Activated CD4-positive, alpha-beta memory T cell treated with anti-CD3 and anti-CD28 coated beads for 36 hours (primary cell): ENCODE results near the gene TPM2. TPM values are rescaled to one million over a fixed set of nuclear protein-coding genes. Genes with fewer than 3 reads are reported as not detected.

Experiments used
- CTCF ChIA-PET: fragments of 350-600 bp; sonication (Branson Sonifier 250); formaldehyde crosslinking; loops from one replicate; lab custom pipeline; 2021; ENCODE audit warnings: antibody characterized with exemption, inconsistent platforms; lab: Charles Lee
- POLR2A ChIA-PET: fragments of 350-600 bp; sonication (Branson Sonifier 250); formaldehyde crosslinking; loops from one replicate; lab custom pipeline; 2021; ENCODE audit warnings: antibody characterized with exemption; lab: Charles Lee
- DNase-seq: peaks from one replicate; pipeline ENCODE4 v3.0.0-alpha.2; 2020
- H3K27ac Mint-ChIP-seq: one replicate; pipeline ENCODE4 v1.8.0; 2021; ENCODE audit warnings: mixed read lengths
- H3K27me3 Mint-ChIP-seq: one replicate; pipeline ENCODE4 v1.8.0; 2021; ENCODE audit warnings: mixed read lengths
- H3K36me3 Mint-ChIP-seq: one replicate; pipeline ENCODE4 v1.8.0; 2021; ENCODE audit warnings: mixed read lengths
- H3K4me1 Mint-ChIP-seq: one replicate; pipeline ENCODE4 v1.8.0; 2021; ENCODE audit warnings: low read depth, mixed read lengths
- H3K4me3 Mint-ChIP-seq: one replicate; pipeline ENCODE4 v1.8.0; 2021; ENCODE audit warnings: mild to moderate bottlenecking, mixed read lengths
- H3K9me3 Mint-ChIP-seq: one replicate; pipeline ENCODE4 v1.8.0; 2021; ENCODE audit warnings: mixed read lengths
- intact Hi-C: fragments of 100-400 bp; cut with micrococcal nuclease; formaldehyde crosslinking; loops from one replicate; pipeline ENCODE4 v1.15.1; 2023
- total RNA-seq, 2 experiments: library from RNA; stranded (reverse); gene quantifications; one replicate each; pipeline ENCODE4 v1.2.3, GENCODE V29; 2021

The TPM2 gene
- total RNA-seq, 2 experiments from 2014 or later = 3.9 to 5.3 TPM

- Mint-ChIP-seq H3K9me3 (no peaks in the 10 kb centered on the region), H3K27me3 (no peaks in the 10 kb centered on the region), H3K4me1 (peaks cover 4% of the 10 kb centered on the region), H3K4me3 (no peak overlapping the region), H3K36me3 (peaks cover 71% of the 10 kb centered on the region), H3K27ac (no peak overlapping the region)
- POLR2A ChIA-PET = no interaction called here
- CTCF ChIA-PET = interaction anchor here (0.8 to 2.8 kb wide), 4 partner anchors 10 to 175 kb away, joined by 3 to 9 read pairs (median 4); no protein-coding TSS in a partner anchor
- intact Hi-C loops = no loop called here
- DNase-seq = no peak
Measured at GRCh38 chr9:35706951-35707350, 17.2 kb upstream of the TPM2 start.

GRCh38 chr9:35705836-35706430 is 16.2 kb upstream of the TPM2 start:
- Mint-ChIP-seq H3K36me3 (peaks cover 63% of the 10 kb centered on the region), H3K27ac (no peak overlapping the region), H3K9me3 (no peaks in the 10 kb centered on the region), H3K4me1 (no peaks in the 10 kb centered on the region), H3K4me3 (no peak overlapping the region), H3K27me3 (no peaks in the 10 kb centered on the region)
- CTCF ChIA-PET = interaction anchor here (0.7 to 2.8 kb wide), 5 partner anchors 9 to 32 kb away, joined by 3 to 15 read pairs (median 4); no protein-coding TSS in a partner anchor
- no peak for DNase-seq
- POLR2A ChIA-PET = interaction anchor here (0.8 kb wide), 1 partner anchor 59 kb away, joined by 3 read pairs; no protein-coding TSS in a partner anchor
- intact Hi-C loops = no loop called here

DNA sequence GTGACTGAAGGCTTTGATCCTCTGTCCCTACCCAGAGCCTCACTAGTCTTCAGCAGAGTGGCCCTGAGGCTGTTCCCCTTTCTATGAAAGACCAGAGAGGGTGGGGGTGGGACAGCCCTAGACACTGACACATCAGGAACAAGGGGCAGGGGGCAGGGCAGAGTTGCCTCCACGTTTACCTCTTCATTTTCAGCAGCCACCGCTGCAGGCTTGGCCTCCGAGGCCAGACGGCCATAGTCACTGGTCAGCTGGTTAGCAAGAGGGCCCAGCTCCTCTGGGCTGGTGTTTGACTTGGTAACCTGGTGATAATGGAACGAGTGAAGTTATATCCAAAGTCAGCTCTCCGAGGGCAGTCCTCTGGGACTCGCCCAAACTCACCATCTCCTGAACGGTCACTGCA is 15.6 kb upstream of the TPM2 start:
- Mint-ChIP-seq H3K27ac (no peak overlapping the region), H3K27me3 (no peaks in the 10 kb centered on the region), H3K9me3 (no peaks in the 10 kb centered on the region), H3K4me1 (no peaks in the 10 kb centered on the region), H3K4me3 (no peak overlapping the region), H3K36me3 (peaks cover 58% of the 10 kb centered on the region)
- POLR2A ChIA-PET = interaction anchor here (0.8 kb wide), 1 partner anchor 58 kb away, joined by 3 read pairs; no protein-coding TSS in a partner anchor
- intact Hi-C loops = no loop called here
- CTCF ChIA-PET = interaction anchor here (1.1 to 2.2 kb wide), 2 partner anchors 10 to 32 kb away, joined by 3 to 15 read pairs; no protein-coding TSS in a partner anchor
- DNase-seq = no peak

DNA sequence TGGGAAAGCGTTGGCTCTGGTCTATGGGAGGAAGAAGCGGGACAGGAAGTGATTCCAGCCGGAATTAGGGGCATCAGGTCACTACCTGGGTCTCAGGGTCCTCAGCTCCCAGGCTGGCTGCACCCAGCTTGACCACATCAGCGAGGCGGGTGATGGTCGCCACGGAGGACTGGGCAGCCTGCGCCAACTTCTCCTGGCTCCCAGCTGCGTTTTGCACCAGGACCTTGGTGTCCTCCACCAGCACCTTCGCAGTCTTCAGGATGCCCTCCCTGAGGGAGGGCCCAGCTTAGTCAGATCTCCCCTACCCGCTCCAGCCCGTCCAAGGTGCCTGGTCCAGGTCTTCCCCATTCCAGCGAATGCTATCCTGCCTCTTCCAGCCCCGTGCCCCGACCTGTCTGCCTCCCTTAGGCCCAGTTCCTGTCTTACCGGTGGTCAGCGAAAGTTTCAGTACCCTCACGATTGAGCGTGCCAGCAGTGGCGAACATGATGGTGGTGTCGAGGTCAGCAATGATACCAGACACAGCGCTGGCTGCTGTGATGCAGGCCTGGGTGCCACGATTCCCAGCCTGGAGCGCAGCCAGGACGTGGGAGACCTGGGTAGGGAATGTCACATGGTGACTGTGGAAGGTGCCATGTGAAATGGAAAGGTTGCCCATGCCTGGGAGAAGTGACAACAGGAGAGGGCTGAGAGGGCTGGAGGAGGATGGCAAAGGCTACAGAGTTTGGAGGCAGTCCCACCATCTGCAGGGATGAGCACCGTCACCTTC is 14.4 kb upstream of the TPM2 start:
- no peak overlapping the region for H3K27ac Mint-ChIP-seq
- no peaks in the 10 kb centered on the region for H3K27me3 Mint-ChIP-seq
- H3K36me3 Mint-ChIP-seq = peaks cover 53% of the 10 kb centered on the region
- ChIA-PET CTCF (interaction anchor here (0.7 to 2.2 kb wide), 3 partner anchors 8 to 46 kb away, joined by 4 to 15 read pairs (median 5); partner anchors contain the start of genes CCDC107 and RMRP), POLR2A (no interaction called here)
- intact Hi-C loops = no loop called here
- H3K4me3 Mint-ChIP-seq = no peak overlapping the region
- no peak for DNase-seq
- H3K9me3 Mint-ChIP-seq = no peaks in the 10 kb centered on the region
- no peaks in the 10 kb centered on the region for H3K4me1 Mint-ChIP-seq

DNA sequence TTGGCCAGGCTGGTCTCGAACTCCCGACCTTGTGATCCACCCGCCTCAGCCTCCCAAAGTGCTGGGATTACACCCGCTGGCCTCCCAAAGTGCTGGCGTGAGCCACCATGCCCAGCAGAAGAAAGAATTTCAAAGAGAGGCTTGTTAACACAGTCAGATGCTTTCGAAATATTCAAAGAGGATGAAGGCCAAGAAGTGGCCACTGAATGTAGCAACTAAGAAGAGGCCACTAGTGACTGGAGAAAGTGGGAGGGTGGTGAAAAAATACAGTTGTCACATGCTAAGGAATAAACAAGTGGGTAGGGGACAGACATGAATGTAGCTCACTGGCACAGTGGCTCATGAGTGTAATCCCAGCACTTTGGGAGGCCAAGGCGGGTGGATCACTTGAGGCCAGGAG is 13.0 kb upstream of the TPM2 start:
- intact Hi-C loops = no loop called here
- Mint-ChIP-seq H3K27ac (no peak overlapping the region), H3K4me1 (no peaks in the 10 kb centered on the region), H3K9me3 (no peaks in the 10 kb centered on the region), H3K27me3 (no peaks in the 10 kb centered on the region), H3K4me3 (no peak overlapping the region), H3K36me3 (peaks cover 52% of the 10 kb centered on the region)
- DNase-seq = no peak
- ChIA-PET POLR2A (no interaction called here), CTCF (interaction anchor here (1.2 kb wide), 1 partner anchor 20 kb away, joined by 3 read pairs; no protein-coding TSS in a partner anchor)

- no peak for DNase-seq
- Mint-ChIP-seq H3K27me3 (no peaks in the 10 kb centered on the region), H3K27ac (no peak overlapping the region), H3K4me3 (no peak overlapping the region), H3K4me1 (peaks cover 2% of the 10 kb centered on the region), H3K36me3 (peaks cover 46% of the 10 kb centered on the region), H3K9me3 (no peaks in the 10 kb centered on the region)
- ChIA-PET POLR2A (no interaction called here), CTCF (no interaction called here)
- intact Hi-C loops = no loop called here
Measured at GRCh38 chr9:35700942-35701341, 11.2 kb upstream of the TPM2 start.

DNA sequence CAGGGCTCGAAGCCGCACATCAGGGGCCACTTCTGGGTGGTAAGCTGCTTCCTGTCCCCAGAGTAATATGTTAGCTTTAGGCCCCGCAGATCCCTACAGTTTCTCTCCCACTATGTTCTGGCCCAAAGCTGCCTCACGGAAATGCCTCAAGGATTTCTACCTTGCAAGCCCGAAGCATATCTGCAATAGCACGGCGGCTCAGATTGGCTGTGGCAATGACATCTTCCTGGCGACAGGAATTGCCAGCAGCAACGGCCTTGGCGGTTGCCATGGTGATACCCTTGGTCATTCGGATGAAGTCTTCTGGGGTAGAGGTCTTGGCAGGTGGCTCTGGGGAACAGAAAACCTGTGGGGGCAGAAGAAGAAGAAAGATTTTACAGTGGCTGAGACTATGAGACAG is 10.3 kb upstream of the TPM2 start:
- Mint-ChIP-seq H3K27ac (no peak overlapping the region), H3K4me1 (peaks cover 2% of the 10 kb centered on the region), H3K4me3 (no peak overlapping the region), H3K27me3 (no peaks in the 10 kb centered on the region), H3K36me3 (peaks cover 46% of the 10 kb centered on the region), H3K9me3 (no peaks in the 10 kb centered on the region)
- DNase-seq = no peak
- ChIA-PET CTCF (no interaction called here), POLR2A (no interaction called here)
- intact Hi-C loops = no loop called here

- Mint-ChIP-seq H3K4me1 (peaks cover 2% of the 10 kb centered on the region), H3K27me3 (no peaks in the 10 kb centered on the region), H3K4me3 (no peak overlapping the region), H3K9me3 (no peaks in the 10 kb centered on the region), H3K27ac (no peak overlapping the region), H3K36me3 (peaks cover 28% of the 10 kb centered on the region)
- DNase-seq = no peak
- ChIA-PET CTCF (interaction anchor here (3.0 to 6.9 kb wide), 5 partner anchors 10 to 86 kb away, joined by 28 to 82 read pairs (median 30); partner anchors contain the start of genes CREB3 and TLN1), POLR2A (no interaction called here)
- intact Hi-C loops = loop anchor here (5.0 kb wide), 1 partner anchor 41 kb away; the partner anchor contains the start of genes CCDC107 and RMRP
Measured at GRCh38 chr9:35698231-35698630, 8.5 kb upstream of the TPM2 start.

GRCh38 chr9:35697486-35697885 is 7.8 kb upstream of the TPM2 start:
- H3K9me3 Mint-ChIP-seq = no peaks in the 10 kb centered on the region
- H3K36me3 Mint-ChIP-seq = peaks cover 22% of the 10 kb centered on the region
- intact Hi-C loops = loop anchor here (5.0 kb wide), 1 partner anchor 40 kb away; the partner anchor contains the start of genes CCDC107 and RMRP
- POLR2A ChIA-PET = no interaction called here
- CTCF ChIA-PET = interaction anchor here (1.2 to 6.9 kb wide), 17 partner anchors 9 to 116 kb away, joined by 3 to 82 read pairs (median 26); partner anchors contain the start of genes ARHGEF39, CCDC107, CREB3 and RMRP
- no peak overlapping the region for H3K4me3 Mint-ChIP-seq
- DNase-seq = no peak
- no peak overlapping the region for H3K27ac Mint-ChIP-seq
- no peaks in the 10 kb centered on the region for H3K27me3 Mint-ChIP-seq
- peaks cover 2% of the 10 kb centered on the region for H3K4me1 Mint-ChIP-seq

- DNase-seq = peak; percentile 71
- H3K4me1 Mint-ChIP-seq = peaks cover 2% of the 10 kb centered on the region
- no peaks in the 10 kb centered on the region for H3K9me3 Mint-ChIP-seq
- no peak overlapping the region for H3K27ac Mint-ChIP-seq
- ChIA-PET POLR2A (interaction anchor here (1.0 to 1.5 kb wide), 5 partner anchors 20 to 60 kb away, joined by 3 to 6 read pairs (median 4); partner anchors contain the start of genes CCDC107 and TLN1), CTCF (interaction anchor here (0.6 to 6.9 kb wide), 40 partner anchors 8 to 1303 kb away, joined by 3 to 82 read pairs (median 7); partner anchors contain the start of genes ARHGEF39, CA9, CCDC107 and CD72)
- intact Hi-C loops = loop anchor here (5.0 kb wide), 1 partner anchor 39 kb away; the partner anchor contains the start of genes CCDC107 and RMRP
- H3K27me3 Mint-ChIP-seq = no peaks in the 10 kb centered on the region
- peaks cover 22% of the 10 kb centered on the region for H3K36me3 Mint-ChIP-seq
- H3K4me3 Mint-ChIP-seq = no peak overlapping the region
Measured at GRCh38 chr9:35696520-35697215, 6.9 kb upstream of the TPM2 start.

DNA sequence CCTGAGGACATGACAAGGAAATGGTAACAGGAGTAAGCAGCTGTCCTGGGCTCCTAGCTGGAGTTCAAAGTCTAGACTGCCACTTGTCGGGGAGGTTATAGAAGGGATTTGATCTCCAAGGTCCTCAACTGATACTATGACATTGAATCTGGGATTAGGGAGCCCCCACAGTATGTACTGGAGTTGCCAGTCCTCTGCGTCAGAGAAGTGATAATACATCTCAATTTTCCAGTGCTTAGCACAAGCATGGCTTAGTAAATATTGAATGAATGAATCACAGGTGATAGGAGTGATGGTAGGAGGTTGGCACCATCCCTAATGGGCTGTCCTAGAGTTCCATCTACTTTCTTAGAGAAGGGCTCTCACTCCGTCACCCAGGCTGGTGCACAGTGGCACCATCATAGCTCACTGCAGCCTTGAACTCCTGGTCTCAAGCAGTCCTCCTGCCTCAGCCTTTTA is 6.2 kb upstream of the TPM2 start:
- H3K9me3 Mint-ChIP-seq = no peaks in the 10 kb centered on the region
- H3K36me3 Mint-ChIP-seq = peaks cover 22% of the 10 kb centered on the region
- H3K27me3 Mint-ChIP-seq = no peaks in the 10 kb centered on the region
- CTCF ChIA-PET = interaction anchor here (0.9 to 6.9 kb wide), 33 partner anchors 8 to 186 kb away, joined by 3 to 82 read pairs (median 9); partner anchors contain the start of genes ARHGEF39, CA9, CCDC107 and CD72
- intact Hi-C loops = loop anchor here (5.0 kb wide), 1 partner anchor 39 kb away; the partner anchor contains the start of genes CCDC107 and RMRP
- DNase-seq = no peak
- H3K4me3 Mint-ChIP-seq = no peak overlapping the region
- H3K27ac Mint-ChIP-seq = no peak overlapping the region
- H3K4me1 Mint-ChIP-seq = peaks cover 6% of the 10 kb centered on the region
- POLR2A ChIA-PET = interaction anchor here (1.0 to 1.5 kb wide), 5 partner anchors 21 to 60 kb away, joined by 3 to 6 read pairs (median 4); partner anchors contain the start of genes CCDC107 and TLN1
